ENCODE results near the gene SAE1.
A peak's percentile ranks its signal among the peaks of the same experiment; 100 is the strongest.
"Not testable (repeated sequence)": the region's sequence is repeated elsewhere in the genome, so short reads cannot be mapped to it uniquely, and the experiment has no call there.

SAE1 gene

GRCh38 chr19:47130589-47131227 is at the start of gene SAE1:
Gene SAE1 (plus strand): TSS chr19:47130835. CDS start chr19:47130931, 96 bp downstream.
- DNase-seq (ENCODE audit: low read depth, low spot score) = peak; percentile 97

GRCh38 chr19:47081095-47081494 is 49.5 kb upstream of the SAE1 start:
- no peak for DNase-seq (ENCODE audit: low read depth, low spot score)

GRCh38 chr19:47082493-47082892 is 48.1 kb upstream of the SAE1 start:
- no peak for DNase-seq (ENCODE audit: low read depth, low spot score)

- DNase-seq (ENCODE audit: low read depth, low spot score) = no peak
These were observed 45.7 kb upstream of the SAE1 start for GRCh38 chr19:47084879-47085439.

GRCh38 chr19:47086280-47086679 is 44.4 kb upstream of the SAE1 start:
- DNase-seq (ENCODE audit: low read depth, low spot score) = no peak

GRCh38 chr19:47089767-47090350 is 40.8 kb upstream of the SAE1 start:
- DNase-seq (ENCODE audit: low read depth, low spot score) = no peak

- DNase-seq (ENCODE audit: low read depth, low spot score) = no peak
These were observed 37.4 kb upstream of the SAE1 start for GRCh38 chr19:47093254-47093653.

GRCh38 chr19:47093841-47094240 is 36.8 kb upstream of the SAE1 start:
- DNase-seq (ENCODE audit: low read depth, low spot score) = no peak

GRCh38 chr19:47094557-47095475 is 35.8 kb upstream of the SAE1 start:
- no peak for DNase-seq (ENCODE audit: low read depth, low spot score)

- DNase-seq (ENCODE audit: low read depth, low spot score) = no peak
These were observed 35.0 kb upstream of the SAE1 start for GRCh38 chr19:47095476-47096099.

- no peak for DNase-seq (ENCODE audit: low read depth, low spot score)
These were observed 34.4 kb upstream of the SAE1 start for GRCh38 chr19:47096100-47096704.

GRCh38 chr19:47096721-47097120 is 33.9 kb upstream of the SAE1 start:
- DNase-seq (ENCODE audit: low read depth, low spot score) = no peak

GRCh38 chr19:47097396-47098201 is 33.0 kb upstream of the SAE1 start:
- no peak for DNase-seq (ENCODE audit: low read depth, low spot score)

- no peak for DNase-seq (ENCODE audit: low read depth, low spot score)
These were observed 32.0 kb upstream of the SAE1 start for GRCh38 chr19:47098608-47099007.

GRCh38 chr19:47099576-47100050 is 31.0 kb upstream of the SAE1 start:
- no peak for DNase-seq (ENCODE audit: low read depth, low spot score)

GRCh38 chr19:47100290-47100689 is 30.3 kb upstream of the SAE1 start:
- DNase-seq (ENCODE audit: low read depth, low spot score) = no peak

GRCh38 chr19:47101116-47101515 is 29.5 kb upstream of the SAE1 start:
- not testable (repeated sequence) for DNase-seq (ENCODE audit: low read depth, low spot score)

- DNase-seq (ENCODE audit: low read depth, low spot score) = no peak
These were observed 28.1 kb upstream of the SAE1 start for GRCh38 chr19:47102346-47103060.

GRCh38 chr19:47104680-47105079 is 26.0 kb upstream of the SAE1 start:
- no peak for DNase-seq (ENCODE audit: low read depth, low spot score)

- DNase-seq (ENCODE audit: low read depth, low spot score) = no peak
These were observed 24.8 kb upstream of the SAE1 start for GRCh38 chr19:47105874-47106273.
